GM12874 (cell line): ENCODE results near the gene ABHD17A.

Experiments
- CTCF ChIP-seq: IDR thresholded peaks from 2 replicates; pipeline ENCODE4 v1.5.1; 2011; ENCODE audit warnings: low read depth, mild to moderate bottlenecking, control low read depth, low read length, moderate library complexity; ENCODE audit not compliant: insufficient read depth

ABHD17A gene

GRCh38 chr19:1854039-1854541 lies 31.2 kb downstream of the ABHD17A start:
- no peak for TF ChIP-seq CTCF

- peak; percentile 98 for TF ChIP-seq CTCF
Measured at GRCh38 chr19:1853295-1854038, 31.8 kb downstream of the ABHD17A start.

- TF ChIP-seq CTCF = no peak
Measured at GRCh38 chr19:1852581-1853128, 32.6 kb downstream of the ABHD17A start.

GRCh38 chr19:1851654-1852580 lies 33.4 kb downstream of the ABHD17A start:
- no peak for TF ChIP-seq CTCF

- peak; percentile 23; the same call in 1 of the 2 replicates for TF ChIP-seq CTCF
Measured at GRCh38 chr19:1850809-1851653, 34.3 kb downstream of the ABHD17A start.

GRCh38 chr19:1849886-1850398 lies 35.4 kb downstream of the ABHD17A start:
- TF ChIP-seq CTCF = no peak
